ENCODE data around the gene WDR90. TPM values are rescaled to one million over a fixed set of nuclear protein-coding genes. Genes with fewer than 3 reads are reported as not detected.

The WDR90 gene
- total and polyA plus RNA-seq, 8 donors, result 14.7 to 91.3 (median 22.3) TPM

- 25 to 33% methylated on average over 34 to 35 of the region's 35 CpGs for WGBS, 2 donors
- Histone ChIP-seq H3K27me3 (no peaks in the 10 kb centered on the region), H3K9me3 (no peaks in the 10 kb centered on the region), H3K36me3 (no peaks in the 10 kb centered on the region), H3K4me3 (peak overlapping the region in 1 of 4 donors; percentile 9), H3K4me1 (peaks cover 5 to 7% (median 5%) of the 10 kb centered on the region in 3 donors), H3K27ac (peak overlapping the region; percentile 55 to 64 (median 62))
- ATAC-seq, result peak; percentile 1 to 12 (median 8)
- no peak for FAIRE-seq
- intact Hi-C loops (cut with DNase I), result loop anchor here in 1 of 3 donors (5.0 kb wide), 1 partner anchor 84 kb away; no protein-coding TSS in a partner anchor
- no peak for TF ChIP-seq CTCF (IDR thresholded peaks at IDR 0.05)
- peak in 2 of 6 donors; percentile 71 to 87 for DNase-seq
Measured at GRCh38 chr16:661184-661821, 12.1 kb downstream of the WDR90 start.

GRCh38 chr16:662095-662494 lies 12.9 kb downstream of the WDR90 start:
- Histone ChIP-seq H3K27ac (no peak overlapping the region), H3K27me3 (no peaks in the 10 kb centered on the region), H3K4me1 (peaks cover 5 to 7% (median 5%) of the 10 kb centered on the region in 3 donors), H3K36me3 (no peaks in the 10 kb centered on the region), H3K4me3 (no peak overlapping the region), H3K9me3 (no peaks in the 10 kb centered on the region)
- FAIRE-seq, result no peak
- no peak for TF ChIP-seq CTCF (IDR thresholded peaks at IDR 0.05)
- ATAC-seq, result no peak
- intact Hi-C loops (cut with DNase I), result loop anchor here in 1 of 3 donors (5.0 kb wide), 1 partner anchor 85 kb away; no protein-coding TSS in a partner anchor
- DNase-seq, result peak in 1 of 6 donors; percentile 82
- WGBS, 2 donors, result 90 to 94% methylated on average over 19 of the region's 19 CpGs

GRCh38 chr16:662597-662996 lies 13.4 kb downstream of the WDR90 start:
- no peak for DNase-seq

GRCh38 chr16:666572-666971 lies 17.4 kb downstream of the WDR90 start:
- FAIRE-seq (no peak), DNase-seq (no peak), ATAC-seq (no peak)
- 88 to 96% methylated on average over 13 of the region's 13 CpGs for WGBS, 2 donors
- no peaks in the 10 kb centered on the region for H3K9me3 ChIP-seq
- no peak for TF ChIP-seq CTCF (IDR thresholded peaks at IDR 0.05)
- intact Hi-C loops (cut with DNase I), result no loop called here
- no peaks in the 10 kb centered on the region for H3K27me3 ChIP-seq
- H3K4me1 ChIP-seq, result peaks cover under 1 to 10% (median 7%) of the 10 kb centered on the region in 3 donors
- no peak overlapping the region for H3K27ac ChIP-seq
- no peak overlapping the region for H3K4me3 ChIP-seq
- H3K36me3 ChIP-seq, result peaks cover 6 to 20% (median 18%) of the 10 kb centered on the region in 3 donors

More at GRCh38 chr16:662597-662996, 13.4 kb downstream of the WDR90 start:
- Histone ChIP-seq H3K9me3 (no peaks in the 10 kb centered on the region), H3K27ac (no peak overlapping the region), H3K27me3 (no peaks in the 10 kb centered on the region), H3K36me3 (no peaks in the 10 kb centered on the region), H3K4me1 (peaks cover 6 to 8% (median 7%) of the 10 kb centered on the region in 3 donors), H3K4me3 (no peak overlapping the region)
- ATAC-seq, result no peak
- WGBS, 2 donors, result 90 to 92% methylated on average over 20 to 21 of the region's 21 CpGs
- no peak for TF ChIP-seq CTCF (IDR thresholded peaks at IDR 0.05)
- intact Hi-C loops (cut with DNase I), result loop anchor here in 1 of 3 donors (5.0 kb wide), 1 partner anchor 85 kb away; no protein-coding TSS in a partner anchor
- no peak for FAIRE-seq
